IPS-NIHi11 (cell line): Measurements from ENCODE around the gene PDCD1.
"Not testable (repeated sequence)": the region's sequence is repeated elsewhere in the genome, so short reads cannot be mapped to it uniquely, and the experiment has no call there.

Experiments used
- DNase-seq: peaks from one replicate; pipeline ENCODE4 v3.0.0; 2012; ENCODE audit warnings: mixed read lengths, low spot score

The PDCD1 gene

DNA sequence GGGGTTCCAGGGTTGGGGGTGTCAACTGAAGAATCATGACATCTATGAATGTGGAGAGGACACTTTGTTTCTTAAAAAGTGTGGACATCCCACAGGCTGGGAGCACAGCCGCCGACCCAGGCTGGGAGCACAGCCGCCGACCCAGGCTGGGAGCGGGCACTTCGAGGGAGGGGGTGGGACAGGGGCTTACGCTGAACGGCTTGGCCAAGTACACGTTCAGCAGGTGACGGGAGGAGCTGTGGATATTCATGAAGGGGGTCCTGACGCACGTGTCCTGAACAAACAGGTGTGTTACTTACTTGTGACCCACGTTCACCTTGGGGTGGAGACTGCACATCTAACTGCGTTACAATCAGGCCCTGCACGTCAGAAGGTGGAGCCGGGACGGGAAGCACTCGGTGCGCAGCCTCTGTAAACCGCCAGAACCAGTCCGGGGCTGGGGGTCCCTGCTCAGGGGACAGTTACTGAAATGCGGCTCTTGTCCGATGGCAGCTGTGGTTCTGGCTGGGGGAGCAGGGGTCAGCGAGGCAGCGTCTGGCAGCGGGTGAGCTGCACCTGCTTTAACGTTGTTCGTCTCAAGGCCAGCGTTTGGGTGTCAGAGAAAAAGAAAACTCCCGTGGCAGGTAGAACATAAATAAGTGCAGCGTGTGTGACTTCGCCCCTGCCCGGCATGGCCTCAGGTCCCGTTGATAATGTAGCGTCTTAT, 58.3 kb downstream of the PDCD1 start:
- not testable (repeated sequence) for DNase-seq
